K562 (cell line): ENCODE data around the gene MEAF6.

ENCODE experiments used
- CHCHD3 ChIP-seq: fragments of 250-450 bp; sonication (Bioruptor Pico); IDR thresholded peaks from 2 replicates; pipeline ENCODE4 v2.1.2; 2022; ENCODE audit warnings: mild to moderate bottlenecking
- JUNB ChIP-seq: fragments of 450-650 bp; formaldehyde crosslinking; conservative IDR thresholded peaks from 2 replicates; pipeline ENCODE4 v1.4.0; 2020; ENCODE audit warnings: mild to moderate bottlenecking
- PHF8 ChIP-seq: fragments of 200-600 bp; sonication (generic); IDR thresholded peaks from 2 replicates; pipeline ENCODE4 v1.6.1; 2012; ENCODE audit warnings: mixed run types, mild to moderate bottlenecking, inconsistent platforms, low read length, moderate library complexity, borderline replicate concordance
- RCOR1 ChIP-seq, 2 experiments: IDR thresholded peaks; 2 replicates each; pipeline ENCODE4 v1.6.1; 2012; ENCODE audit warnings: low read depth in 2 of 2, low read length in 2 of 2, borderline replicate concordance in 1 of 2, improper control_type of control experiment in 1 of 2
- SPI1 ChIP-seq: IDR thresholded peaks from 2 replicates; pipeline ENCODE4 v1.6.1; 2011; ENCODE audit warnings: low read depth, low read length, control low read depth, borderline replicate concordance

- no peak for TF ChIP-seq CHCHD3 (CRISPR knock-in tag)
- no peak for TF ChIP-seq SPI1
- TF ChIP-seq JUNB (CRISPR knock-in tag): no peak
- no peak for TF ChIP-seq RCOR1 (IDR thresholded peaks at IDR 0.05; ENCODE audit: borderline replicate concordance in 1 of 2, low read depth in 2 of 2, low read length in 2 of 2)
- TF ChIP-seq PHF8: no peak
These were observed 16.7 kb downstream of the MEAF6 start for GRCh38 chr1:37497832-37498231.
